Gastroesophageal sphincter (tissue), 4 donors: Measurements from ENCODE around the gene LSAMP. TPM values are rescaled to one million over a fixed set of nuclear protein-coding genes. Genes with fewer than 3 reads are reported as not detected.

Experiments
- ATAC-seq: fragments of 150-250 bp; one replicate; pipeline ENCODE4 v1.9.1; 2016; ENCODE audit warnings: mild to moderate bottlenecking, moderate library complexity
- H3K27ac ChIP-seq, 4 donors: fragments of 200-600 bp; sonication (generic) in 3 of 4; 1 replicate in 3 of 4; 2 replicates in 1 of 4; pipeline ENCODE4 v1.5.1; 2016 to 2019
- H3K27me3 ChIP-seq: fragments of 200-600 bp; sonication (generic); one replicate; pipeline ENCODE4 v1.5.1; 2019
- H3K36me3 ChIP-seq, 2 donors: fragments of 200-600 bp; sonication (generic); one replicate each; pipeline ENCODE4 v1.5.1; 2019; ENCODE audit warnings: control low read depth in 1 of 2
- H3K4me1 ChIP-seq, 3 donors: fragments of 200-600 bp; sonication (generic); 1 replicate in 2 of 3; 2 replicates in 1 of 3; pipeline ENCODE4 v1.5.1; 2016 to 2019; ENCODE audit warnings: control low read depth in 2 of 3
- H3K4me3 ChIP-seq, 2 donors: fragments of 200-600 bp; sonication (generic); one replicate each; pipeline ENCODE4 v1.5.1; 2019; ENCODE audit warnings: mild to moderate bottlenecking in 1 of 2, moderate library complexity in 1 of 2
- H3K9me3 ChIP-seq, 3 donors: fragments of 200-600 bp; sonication (generic); one replicate each; pipeline ENCODE4 v1.5.1; 2017 to 2019; ENCODE audit warnings: control low read depth in 2 of 3
- EP300 ChIP-seq: sonication (generic); formaldehyde crosslinking; IDR thresholded peaks from one replicate; pipeline ENCODE4 v1.6.1; 2017; ENCODE audit warnings: antibody characterized with exemption, mild to moderate bottlenecking
- POLR2A ChIP-seq, 2 donors: fragments of 450-650 bp; IDR thresholded peaks; one replicate each; pipeline ENCODE4 v1.6.1; 2017; ENCODE audit warnings: antibody characterized with exemption in 2 of 2, mild to moderate bottlenecking in 2 of 2, moderate library complexity in 1 of 2
- POLR2AphosphoS5 ChIP-seq: sonication (generic); formaldehyde crosslinking; IDR thresholded peaks from one replicate; pipeline ENCODE4 v1.6.1; 2017; ENCODE audit warnings: antibody characterized with exemption
- WGBS, 2 donors: methylation state at CpG; one replicate each; pipeline ENCODE4 v1.1.5; 2018; ENCODE audit warnings: low coverage in 1 of 2; 5-methylcytosine and 5-hydroxymethylcytosine counted together
- total RNA-seq, 4 donors: library from RNA; depleted of rRNA; stranded (reverse); fragments of >200 nt; gene quantifications; one replicate each; pipeline ENCODE4 v1.1.0, GENCODE V29; 2016
- TF ChIP-seq, protein P1 (sequence below), 4 experiments: fragments of 200-600 bp in 2 of 4; fragments of 450-650 bp in 2 of 4; sonication (generic) in 1 of 4; IDR thresholded peaks; one replicate each; pipeline ENCODE4 v1.5.1; 2017 to 2019; ENCODE audit warnings: antibody characterized with exemption in 4 of 4, mild to moderate bottlenecking in 2 of 4, moderate library complexity in 2 of 4

The LSAMP gene
- total RNA-seq, 4 donors from 2014 or later, result 1.5 to 9.3 (median 3.6) TPM

DNA sequence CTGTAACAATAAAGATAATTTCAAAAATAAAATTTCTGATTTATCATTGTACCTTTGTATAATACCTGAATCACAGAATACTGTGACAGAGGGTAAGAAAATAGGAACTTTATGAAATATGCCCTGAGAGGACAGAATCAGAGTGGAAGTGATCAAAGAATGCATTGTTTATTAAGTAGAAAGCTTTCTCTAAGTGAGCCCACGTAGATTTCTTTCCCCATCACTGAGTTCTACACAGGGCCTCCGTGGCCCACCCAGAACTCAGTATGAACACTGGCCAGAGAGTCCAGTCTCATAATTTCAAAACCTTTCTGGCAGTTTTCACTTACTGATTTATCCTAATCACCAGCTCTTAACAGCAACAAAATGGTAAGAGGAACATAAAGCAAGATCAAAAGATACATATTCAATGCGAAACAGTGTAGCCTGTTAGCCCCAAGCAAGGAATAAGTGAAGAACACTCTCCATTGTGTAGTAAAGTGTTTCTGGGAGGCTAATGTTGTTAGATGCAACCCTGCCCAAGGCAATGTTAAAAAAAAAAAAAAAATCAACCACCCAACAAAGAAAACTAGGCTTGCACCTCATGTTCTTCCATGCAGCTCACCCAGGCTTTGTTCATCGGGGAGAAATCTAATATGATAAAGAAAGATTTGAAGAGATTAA lies 341.3 kb downstream of the LSAMP start:
- no peaks in the 10 kb centered on the region for H3K27me3 ChIP-seq
- H3K27ac ChIP-seq, result no peak overlapping the region
- H3K4me1 ChIP-seq, result no peaks in the 10 kb centered on the region
- H3K9me3 ChIP-seq, result no peaks in the 10 kb centered on the region
- TF ChIP-seq EP300 (no peak), POLR2A (IDR thresholded peaks at IDR 0.05) (no peak), POLR2AphosphoS5 (no peak)
- TF ChIP-seq, protein P1, sequence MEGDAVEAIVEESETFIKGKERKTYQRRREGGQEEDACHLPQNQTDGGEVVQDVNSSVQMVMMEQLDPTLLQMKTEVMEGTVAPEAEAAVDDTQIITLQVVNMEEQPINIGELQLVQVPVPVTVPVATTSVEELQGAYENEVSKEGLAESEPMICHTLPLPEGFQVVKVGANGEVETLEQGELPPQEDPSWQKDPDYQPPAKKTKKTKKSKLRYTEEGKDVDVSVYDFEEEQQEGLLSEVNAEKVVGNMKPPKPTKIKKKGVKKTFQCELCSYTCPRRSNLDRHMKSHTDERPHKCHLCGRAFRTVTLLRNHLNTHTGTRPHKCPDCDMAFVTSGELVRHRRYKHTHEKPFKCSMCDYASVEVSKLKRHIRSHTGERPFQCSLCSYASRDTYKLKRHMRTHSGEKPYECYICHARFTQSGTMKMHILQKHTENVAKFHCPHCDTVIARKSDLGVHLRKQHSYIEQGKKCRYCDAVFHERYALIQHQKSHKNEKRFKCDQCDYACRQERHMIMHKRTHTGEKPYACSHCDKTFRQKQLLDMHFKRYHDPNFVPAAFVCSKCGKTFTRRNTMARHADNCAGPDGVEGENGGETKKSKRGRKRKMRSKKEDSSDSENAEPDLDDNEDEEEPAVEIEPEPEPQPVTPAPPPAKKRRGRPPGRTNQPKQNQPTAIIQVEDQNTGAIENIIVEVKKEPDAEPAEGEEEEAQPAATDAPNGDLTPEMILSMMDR (IDR thresholded peaks at IDR 0.05), result no peak
- no peak overlapping the region for H3K4me3 ChIP-seq
- H3K36me3 ChIP-seq, result no peaks in the 10 kb centered on the region
- ATAC-seq, result no peak
- WGBS, 2 donors, result 81 to 88% methylated on average over 3 to 4 of the region's 4 CpGs

GRCh38 chr3:116102037-116102436 lies 343.2 kb downstream of the LSAMP start:
- TF ChIP-seq EP300 (no peak), POLR2AphosphoS5 (no peak), POLR2A (IDR thresholded peaks at IDR 0.05) (no peak)
- TF ChIP-seq, protein P1 (IDR thresholded peaks at IDR 0.05), result no peak

GRCh38 chr3:116097226-116097625 lies 348.1 kb downstream of the LSAMP start:
- 93 to 95% methylated on average over 2 of the region's 2 CpGs for WGBS, 2 donors
- no peak overlapping the region for H3K27ac ChIP-seq
- TF ChIP-seq POLR2AphosphoS5, result no peak
- no peak for TF ChIP-seq POLR2A (IDR thresholded peaks at IDR 0.05)
- TF ChIP-seq EP300, result no peak
- TF ChIP-seq, protein P1 (IDR thresholded peaks at IDR 0.05), result no peak
- H3K4me1 ChIP-seq, result no peaks in the 10 kb centered on the region
- no peaks in the 10 kb centered on the region for H3K9me3 ChIP-seq
- no peaks in the 10 kb centered on the region for H3K27me3 ChIP-seq
- H3K36me3 ChIP-seq, result no peaks in the 10 kb centered on the region
- ATAC-seq, result no peak
- no peak overlapping the region for H3K4me3 ChIP-seq

More at GRCh38 chr3:116102037-116102436, 343.2 kb downstream of the LSAMP start:
- no peak for ATAC-seq
- Histone ChIP-seq H3K36me3 (no peaks in the 10 kb centered on the region), H3K9me3 (no peaks in the 10 kb centered on the region), H3K27me3 (no peaks in the 10 kb centered on the region), H3K27ac (no peak overlapping the region), H3K4me1 (no peaks in the 10 kb centered on the region), H3K4me3 (no peak overlapping the region)

DNA sequence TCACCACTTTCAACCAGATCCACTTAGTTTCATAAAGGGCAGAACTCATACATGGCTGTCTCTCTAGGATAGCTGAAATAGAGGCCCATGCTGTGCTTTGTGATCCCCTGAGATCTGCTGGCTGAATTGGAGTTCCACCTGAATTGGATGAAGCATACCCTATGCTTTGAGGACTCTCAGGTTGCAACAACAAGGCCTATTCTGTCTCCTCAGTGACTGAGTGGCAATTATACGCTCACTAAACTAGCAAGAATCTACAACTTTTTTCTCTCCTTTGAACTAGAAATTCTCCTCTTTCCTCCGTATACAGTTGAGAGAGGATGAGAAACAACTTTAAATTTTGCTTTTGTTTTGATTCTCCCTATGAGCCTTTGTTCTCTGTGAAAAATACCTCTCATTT lies 348.7 kb downstream of the LSAMP start:
- ATAC-seq, result no peak
- H3K4me3 ChIP-seq, result no peak overlapping the region
- no peaks in the 10 kb centered on the region for H3K4me1 ChIP-seq
- no peaks in the 10 kb centered on the region for H3K36me3 ChIP-seq
- WGBS, 2 donors, result 92% methylated on average over 2 of the region's 2 CpGs
- no peak overlapping the region for H3K27ac ChIP-seq
- no peaks in the 10 kb centered on the region for H3K27me3 ChIP-seq
- TF ChIP-seq, protein P1 (IDR thresholded peaks at IDR 0.05), result no peak
- TF ChIP-seq POLR2AphosphoS5 (no peak), POLR2A (IDR thresholded peaks at IDR 0.05) (no peak), EP300 (no peak)
- H3K9me3 ChIP-seq, result no peaks in the 10 kb centered on the region

DNA sequence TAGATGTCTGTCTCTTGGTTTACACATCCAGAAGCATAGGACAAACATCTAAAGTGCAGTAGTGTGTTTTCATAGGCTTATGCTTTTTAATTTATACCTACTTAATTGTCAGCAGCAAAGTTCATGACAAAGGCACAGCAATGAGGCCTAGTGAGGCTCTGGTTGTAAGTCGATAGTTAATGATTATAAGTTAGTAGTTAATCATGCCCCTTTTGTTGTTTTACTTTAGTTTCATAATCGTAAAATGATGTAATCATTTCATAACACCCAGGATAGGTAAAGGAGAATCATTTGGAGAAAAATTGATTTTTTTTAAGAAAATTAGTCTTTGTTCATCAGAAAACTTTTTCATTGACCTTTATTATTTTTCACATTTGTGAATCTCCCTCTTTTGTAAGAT lies 351.9 kb downstream of the LSAMP start:
- Histone ChIP-seq H3K4me1 (no peaks in the 10 kb centered on the region), H3K4me3 (no peak overlapping the region), H3K27me3 (no peaks in the 10 kb centered on the region), H3K36me3 (no peaks in the 10 kb centered on the region), H3K9me3 (no peaks in the 10 kb centered on the region), H3K27ac (no peak overlapping the region)
- TF ChIP-seq POLR2A (IDR thresholded peaks at IDR 0.05) (no peak), EP300 (no peak), POLR2AphosphoS5 (no peak)
- 85 to 86% methylated on average over 2 of the region's 2 CpGs for WGBS, 2 donors
- ATAC-seq, result no peak
